Endothelial cell (in vitro differentiated cells): ENCODE data around the gene IFNL4. TPM values are rescaled to one million over a fixed set of nuclear protein-coding genes. Genes with fewer than 3 reads are reported as not detected.

Source experiments
- DNase-seq: peaks from one replicate; pipeline ENCODE4 v3.0.0; 2021; ENCODE audit warnings: low spot score
- H3K27ac Mint-ChIP-seq: one replicate; pipeline ENCODE4 v1.8.0; 2021; ENCODE audit warnings: mixed read lengths, inconsistent platforms; ENCODE audit not compliant: unreplicated experiment
- H3K27me3 Mint-ChIP-seq: one replicate; pipeline ENCODE4 v1.8.0; 2021; ENCODE audit warnings: mild to moderate bottlenecking, moderate library complexity, mixed read lengths, inconsistent platforms; ENCODE audit not compliant: unreplicated experiment
- H3K36me3 Mint-ChIP-seq: one replicate; pipeline ENCODE4 v1.8.0; 2021; ENCODE audit warnings: mild to moderate bottlenecking, low read depth, mixed read lengths, inconsistent platforms; ENCODE audit not compliant: unreplicated experiment
- H3K4me1 Mint-ChIP-seq: one replicate; pipeline ENCODE4 v1.8.0; 2021; ENCODE audit warnings: mild to moderate bottlenecking, mixed read lengths, inconsistent platforms; ENCODE audit not compliant: unreplicated experiment
- H3K4me3 Mint-ChIP-seq: one replicate; pipeline ENCODE4 v1.8.0; 2021; ENCODE audit warnings: mild to moderate bottlenecking, mixed read lengths, inconsistent platforms; ENCODE audit not compliant: unreplicated experiment
- H3K9me3 Mint-ChIP-seq: one replicate; pipeline ENCODE4 v1.8.0; 2021; ENCODE audit warnings: mixed read lengths, inconsistent platforms; ENCODE audit not compliant: unreplicated experiment
- total RNA-seq: library from RNA; stranded (reverse); fragmentation: NEBNext Ultra II Directional; extraction: Animal tissue kit (Norgen Biotek cat#: 25700); gene quantifications from one replicate; pipeline ENCODE4 v1.2.1, GENCODE V29; 2021; ENCODE audit not compliant: unreplicated experiment
- TF ChIP-seq, protein P1 (sequence below): fragments of 200-600 bp; sonication (generic); IDR thresholded peaks from one replicate; pipeline ENCODE4 v1.5.0; 2021; ENCODE audit warnings: antibody characterized with exemption; ENCODE audit not compliant: unreplicated experiment

IFNL4 gene
- total RNA-seq, 1 donor from 2014 or later: not detected

GRCh38 chr19:39240421-39240820, 8.2 kb downstream of the IFNL4 start:
- H3K27me3 Mint-ChIP-seq: peaks cover 3% of the 10 kb centered on the region
- no peak for DNase-seq
- TF ChIP-seq, protein P1, sequence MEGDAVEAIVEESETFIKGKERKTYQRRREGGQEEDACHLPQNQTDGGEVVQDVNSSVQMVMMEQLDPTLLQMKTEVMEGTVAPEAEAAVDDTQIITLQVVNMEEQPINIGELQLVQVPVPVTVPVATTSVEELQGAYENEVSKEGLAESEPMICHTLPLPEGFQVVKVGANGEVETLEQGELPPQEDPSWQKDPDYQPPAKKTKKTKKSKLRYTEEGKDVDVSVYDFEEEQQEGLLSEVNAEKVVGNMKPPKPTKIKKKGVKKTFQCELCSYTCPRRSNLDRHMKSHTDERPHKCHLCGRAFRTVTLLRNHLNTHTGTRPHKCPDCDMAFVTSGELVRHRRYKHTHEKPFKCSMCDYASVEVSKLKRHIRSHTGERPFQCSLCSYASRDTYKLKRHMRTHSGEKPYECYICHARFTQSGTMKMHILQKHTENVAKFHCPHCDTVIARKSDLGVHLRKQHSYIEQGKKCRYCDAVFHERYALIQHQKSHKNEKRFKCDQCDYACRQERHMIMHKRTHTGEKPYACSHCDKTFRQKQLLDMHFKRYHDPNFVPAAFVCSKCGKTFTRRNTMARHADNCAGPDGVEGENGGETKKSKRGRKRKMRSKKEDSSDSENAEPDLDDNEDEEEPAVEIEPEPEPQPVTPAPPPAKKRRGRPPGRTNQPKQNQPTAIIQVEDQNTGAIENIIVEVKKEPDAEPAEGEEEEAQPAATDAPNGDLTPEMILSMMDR: no peak
- H3K4me3 Mint-ChIP-seq: no peak overlapping the region
- H3K4me1 Mint-ChIP-seq: no peaks in the 10 kb centered on the region
- H3K9me3 Mint-ChIP-seq: no peaks in the 10 kb centered on the region
- no peaks in the 10 kb centered on the region for H3K36me3 Mint-ChIP-seq
- H3K27ac Mint-ChIP-seq: no peak overlapping the region

- TF ChIP-seq, protein P1: no peak
- no peaks in the 10 kb centered on the region for H3K4me1 Mint-ChIP-seq
- H3K36me3 Mint-ChIP-seq: no peaks in the 10 kb centered on the region
- DNase-seq: no peak
- H3K4me3 Mint-ChIP-seq: no peak overlapping the region
- H3K9me3 Mint-ChIP-seq: no peaks in the 10 kb centered on the region
- H3K27ac Mint-ChIP-seq: no peak overlapping the region
- peaks cover 3% of the 10 kb centered on the region for H3K27me3 Mint-ChIP-seq
Observed at GRCh38 chr19:39238944-39239343, 9.7 kb downstream of the IFNL4 start.

DNA sequence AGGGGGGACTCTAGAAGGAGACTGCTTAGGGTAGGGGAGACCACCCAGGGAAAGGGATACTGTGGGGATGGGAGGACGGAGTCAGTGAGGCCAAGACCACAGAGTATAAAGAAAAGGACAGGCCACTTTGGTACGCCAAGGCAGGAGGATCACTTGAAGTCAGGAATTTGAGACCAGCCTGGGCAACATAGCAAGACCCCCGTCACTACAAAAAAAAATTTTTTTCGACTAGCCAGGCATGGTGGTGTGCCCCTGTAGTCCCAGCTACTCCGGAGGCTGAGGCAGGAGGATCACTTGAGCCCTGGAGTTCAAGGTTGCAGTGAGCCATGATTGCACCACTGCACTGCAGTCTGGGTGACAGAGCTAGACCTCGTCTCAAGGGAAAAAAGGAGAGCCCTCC, 10.4 kb downstream of the IFNL4 start:
- TF ChIP-seq, protein P1: no peak

GRCh38 chr19:39237200-39238184, 11.2 kb downstream of the IFNL4 start:
- Mint-ChIP-seq H3K27ac (no peak overlapping the region), H3K4me1 (no peaks in the 10 kb centered on the region), H3K27me3 (peaks cover 3% of the 10 kb centered on the region), H3K36me3 (no peaks in the 10 kb centered on the region), H3K9me3 (no peaks in the 10 kb centered on the region), H3K4me3 (no peak overlapping the region)
- TF ChIP-seq, protein P1: no peak
- no peak for DNase-seq

More for the DNA sequence above, 10.4 kb downstream of the IFNL4 start:
- Mint-ChIP-seq H3K9me3 (no peaks in the 10 kb centered on the region), H3K36me3 (no peaks in the 10 kb centered on the region), H3K27me3 (peaks cover 3% of the 10 kb centered on the region), H3K27ac (no peak overlapping the region), H3K4me3 (no peak overlapping the region), H3K4me1 (no peaks in the 10 kb centered on the region)
- DNase-seq: no peak

- Mint-ChIP-seq H3K27ac (no peak overlapping the region), H3K4me1 (no peaks in the 10 kb centered on the region), H3K9me3 (no peaks in the 10 kb centered on the region), H3K36me3 (no peaks in the 10 kb centered on the region), H3K27me3 (peaks cover 3% of the 10 kb centered on the region), H3K4me3 (no peak overlapping the region)
- no peak for DNase-seq
- TF ChIP-seq, protein P1: no peak
Observed at GRCh38 chr19:39236527-39236926, 12.1 kb downstream of the IFNL4 start.
